Measurements from ENCODE around the gene FGFR3. TPM values are rescaled to one million over a fixed set of nuclear protein-coding genes. Genes with fewer than 3 reads are reported as not detected.

The FGFR3 gene
- total RNA-seq, 1 donor from 2014 or later = 34.2 TPM

DNA sequence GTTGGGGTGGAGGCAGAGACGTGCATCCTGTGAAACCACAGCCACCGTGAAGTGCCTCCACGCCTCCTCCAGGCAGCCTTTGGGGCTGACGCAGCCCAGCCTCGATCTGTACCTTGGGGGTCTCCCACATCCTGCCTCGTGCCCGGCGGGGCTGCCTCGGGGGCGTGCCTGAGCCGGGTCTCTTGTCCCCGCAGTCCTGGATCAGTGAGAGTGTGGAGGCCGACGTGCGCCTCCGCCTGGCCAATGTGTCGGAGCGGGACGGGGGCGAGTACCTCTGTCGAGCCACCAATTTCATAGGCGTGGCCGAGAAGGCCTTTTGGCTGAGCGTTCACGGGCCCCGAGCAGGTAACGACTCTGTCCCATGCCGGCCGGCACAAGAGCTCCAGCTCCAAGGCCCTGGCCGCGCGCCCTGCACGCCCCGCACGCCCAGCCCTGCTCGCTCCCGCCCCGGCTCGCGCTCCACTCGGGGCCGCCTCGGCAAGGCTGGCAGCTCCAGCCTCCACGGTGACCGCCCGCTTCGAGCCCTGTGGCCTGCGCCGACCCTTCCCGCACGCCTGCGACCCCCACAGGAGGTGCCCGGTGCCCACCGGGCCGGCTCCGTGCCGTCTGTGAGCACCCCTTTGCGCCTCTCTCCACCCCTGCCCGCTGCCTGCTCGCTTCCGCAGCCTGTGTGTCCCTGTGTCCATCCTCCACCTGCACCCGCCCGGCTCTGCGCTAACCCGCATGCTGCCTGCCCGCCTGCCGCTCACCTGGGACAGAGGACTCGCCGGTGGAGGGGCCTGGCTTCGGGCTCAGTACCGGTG, 9.8 kb downstream of the FGFR3 start:
- no peaks in the 10 kb centered on the region for H3K4me1 ChIP-seq
- TF ChIP-seq CTCF (IDR thresholded peaks at IDR 0.05) = no peak
- intact Hi-C loops (cut with DNase I) = no loop called here
- H3K4me3 ChIP-seq = no peak overlapping the region
- H3K9me3 ChIP-seq = no peaks in the 10 kb centered on the region
- DNase-seq (no peak), ATAC-seq (no peak)
- H3K36me3 ChIP-seq = peaks cover 11% of the 10 kb centered on the region
- H3K27ac ChIP-seq = no peak overlapping the region
- H3K27me3 ChIP-seq (ENCODE audit: low read depth) = peaks cover 3% of the 10 kb centered on the region

GRCh38 chr4:1803523-1804423, 10.7 kb downstream of the FGFR3 start:
- intact Hi-C loops (cut with DNase I) = no loop called here
- Histone ChIP-seq H3K4me3 (no peak overlapping the region), H3K4me1 (no peaks in the 10 kb centered on the region), H3K27me3 (ENCODE audit: low read depth) (peaks cover 3% of the 10 kb centered on the region), H3K36me3 (peaks cover 11% of the 10 kb centered on the region), H3K27ac (no peak overlapping the region), H3K9me3 (no peaks in the 10 kb centered on the region)
- no peak for ATAC-seq
- no peak for DNase-seq
- no peak for TF ChIP-seq CTCF (IDR thresholded peaks at IDR 0.05)

GRCh38 chr4:1804638-1805492, 11.8 kb downstream of the FGFR3 start:
- no peak for DNase-seq

GRCh38 chr4:1805493-1806222, 12.6 kb downstream of the FGFR3 start:
- H3K36me3 ChIP-seq = peaks cover 11% of the 10 kb centered on the region
- H3K27me3 ChIP-seq (ENCODE audit: low read depth) = no peaks in the 10 kb centered on the region
- no peak overlapping the region for H3K4me3 ChIP-seq
- no peaks in the 10 kb centered on the region for H3K9me3 ChIP-seq
- no peaks in the 10 kb centered on the region for H3K4me1 ChIP-seq
- no peak overlapping the region for H3K27ac ChIP-seq
- no peak for TF ChIP-seq CTCF (IDR thresholded peaks at IDR 0.05)
- DNase-seq (no peak), ATAC-seq (no peak)
- intact Hi-C loops (cut with DNase I) = no loop called here

More at GRCh38 chr4:1804638-1805492, 11.8 kb downstream of the FGFR3 start:
- no peaks in the 10 kb centered on the region for H3K9me3 ChIP-seq
- no peaks in the 10 kb centered on the region for H3K4me1 ChIP-seq
- intact Hi-C loops (cut with DNase I) = no loop called here
- no peak for TF ChIP-seq CTCF (IDR thresholded peaks at IDR 0.05)
- no peak overlapping the region for H3K4me3 ChIP-seq
- H3K27me3 ChIP-seq (ENCODE audit: low read depth) = no peaks in the 10 kb centered on the region
- H3K36me3 ChIP-seq = peaks cover 11% of the 10 kb centered on the region
- H3K27ac ChIP-seq = no peak overlapping the region
- no peak for ATAC-seq

Measured in lower lobe of right lung (tissue), 2 donors.